ENCODE data around the gene PICALM. TPM values are rescaled to one million over a fixed set of nuclear protein-coding genes. Genes with fewer than 3 reads are reported as not detected.

The PICALM gene
- total RNA-seq, 4 donors from 2014 or later, result 201 to 292 (median 237) TPM

DNA sequence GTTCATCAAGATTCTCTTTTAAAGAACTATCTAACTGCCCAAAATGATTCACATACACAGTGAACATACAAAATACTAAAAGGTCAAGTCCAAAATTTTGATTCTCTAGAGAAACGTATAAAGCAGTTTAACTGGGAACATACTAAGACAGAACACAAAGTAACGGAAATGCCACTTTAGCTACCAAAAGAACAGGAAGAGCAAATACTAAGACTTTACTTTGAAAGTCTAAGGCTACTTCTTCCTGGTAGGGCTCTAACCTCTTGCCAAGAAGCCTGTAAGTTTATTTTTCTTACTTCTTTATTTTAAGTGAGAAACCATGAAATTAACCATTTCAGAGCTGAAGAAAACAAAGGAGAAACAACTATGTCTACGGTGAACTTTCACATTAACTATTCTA lies 6.2 kb downstream of the PICALM start:
- no peak for DNase-seq
- Histone ChIP-seq H3K36me3 (no peaks in the 10 kb centered on the region), H3K27me3 (no peaks in the 10 kb centered on the region), H3K4me1 (peaks cover 0 to 48% (median 11%) of the 10 kb centered on the region in 4 donors), H3K4me3 (no peak overlapping the region), H3K9me3 (no peaks in the 10 kb centered on the region), H3K27ac (peak overlapping the region; percentile 6 to 55 (median 32))
- TF ChIP-seq, protein P1, sequence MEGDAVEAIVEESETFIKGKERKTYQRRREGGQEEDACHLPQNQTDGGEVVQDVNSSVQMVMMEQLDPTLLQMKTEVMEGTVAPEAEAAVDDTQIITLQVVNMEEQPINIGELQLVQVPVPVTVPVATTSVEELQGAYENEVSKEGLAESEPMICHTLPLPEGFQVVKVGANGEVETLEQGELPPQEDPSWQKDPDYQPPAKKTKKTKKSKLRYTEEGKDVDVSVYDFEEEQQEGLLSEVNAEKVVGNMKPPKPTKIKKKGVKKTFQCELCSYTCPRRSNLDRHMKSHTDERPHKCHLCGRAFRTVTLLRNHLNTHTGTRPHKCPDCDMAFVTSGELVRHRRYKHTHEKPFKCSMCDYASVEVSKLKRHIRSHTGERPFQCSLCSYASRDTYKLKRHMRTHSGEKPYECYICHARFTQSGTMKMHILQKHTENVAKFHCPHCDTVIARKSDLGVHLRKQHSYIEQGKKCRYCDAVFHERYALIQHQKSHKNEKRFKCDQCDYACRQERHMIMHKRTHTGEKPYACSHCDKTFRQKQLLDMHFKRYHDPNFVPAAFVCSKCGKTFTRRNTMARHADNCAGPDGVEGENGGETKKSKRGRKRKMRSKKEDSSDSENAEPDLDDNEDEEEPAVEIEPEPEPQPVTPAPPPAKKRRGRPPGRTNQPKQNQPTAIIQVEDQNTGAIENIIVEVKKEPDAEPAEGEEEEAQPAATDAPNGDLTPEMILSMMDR (IDR thresholded peaks at IDR 0.05), result no peak
- no peak for TF ChIP-seq POLR2A (IDR thresholded peaks at IDR 0.05)

DNA sequence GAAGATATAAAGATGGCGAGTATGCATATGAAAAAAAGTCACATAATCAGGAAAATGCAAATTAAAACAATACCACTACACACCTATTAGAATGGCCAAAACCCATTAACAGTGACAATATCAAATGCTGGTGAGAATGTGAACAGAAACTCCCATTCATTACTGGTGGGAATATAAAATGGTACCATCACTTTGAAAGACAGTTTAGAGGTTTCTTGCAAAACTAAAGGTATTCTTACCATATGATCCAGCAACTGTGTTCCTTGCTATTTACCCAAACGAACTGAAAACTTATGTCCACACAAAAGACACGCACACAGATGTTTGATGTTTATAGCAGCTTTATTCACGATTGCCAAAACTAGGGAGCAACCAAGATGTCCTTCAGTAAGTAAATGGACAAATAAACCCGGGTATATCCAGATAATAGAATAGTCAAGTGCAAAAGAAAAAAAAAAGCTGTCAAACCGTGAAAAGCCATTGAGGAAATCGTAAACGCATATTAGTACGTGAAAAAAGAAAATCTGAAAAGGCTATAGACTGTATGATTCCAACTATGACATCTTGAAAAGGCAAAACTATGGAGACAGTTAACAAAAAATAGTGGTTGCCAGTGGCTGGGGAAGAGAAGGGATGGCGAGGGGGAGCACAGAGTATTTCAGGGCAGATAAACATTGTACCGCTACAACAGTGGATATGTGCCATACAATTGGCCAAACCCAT lies 7.2 kb downstream of the PICALM start:
- Histone ChIP-seq H3K27ac (peak overlapping the region in 3 of 4 donors; percentile 18 to 55 (median 45)), H3K4me3 (peak overlapping the region in 1 of 4 donors; percentile 11), H3K9me3 (no peaks in the 10 kb centered on the region), H3K36me3 (no peaks in the 10 kb centered on the region), H3K27me3 (no peaks in the 10 kb centered on the region), H3K4me1 (peaks cover 0 to 48% (median 11%) of the 10 kb centered on the region in 4 donors)
- DNase-seq, result no peak
- no peak for TF ChIP-seq POLR2A (IDR thresholded peaks at IDR 0.05)
- TF ChIP-seq, protein P1 (IDR thresholded peaks at IDR 0.05), result no peak

- Histone ChIP-seq H3K4me1 (peaks cover 0 to 47% (median 10%) of the 10 kb centered on the region in 4 donors), H3K36me3 (no peaks in the 10 kb centered on the region)
Observed at GRCh38 chr11:86060544-86060943, 8.3 kb downstream of the PICALM start.

GRCh38 chr11:86058360-86058759 lies 10.5 kb downstream of the PICALM start:
- Histone ChIP-seq H3K4me3 (no peak overlapping the region), H3K4me1 (peaks cover 0 to 44% (median 14%) of the 10 kb centered on the region in 4 donors), H3K9me3 (no peaks in the 10 kb centered on the region), H3K27ac (no peak overlapping the region), H3K36me3 (no peaks in the 10 kb centered on the region), H3K27me3 (no peaks in the 10 kb centered on the region)
- TF ChIP-seq, protein P1 (IDR thresholded peaks at IDR 0.05), result no peak
- TF ChIP-seq POLR2A (IDR thresholded peaks at IDR 0.05), result no peak
- no peak for DNase-seq

More at GRCh38 chr11:86060544-86060943, 8.3 kb downstream of the PICALM start:
- H3K27me3 ChIP-seq, result no peaks in the 10 kb centered on the region
- DNase-seq, result no peak
- H3K9me3 ChIP-seq, result no peaks in the 10 kb centered on the region
- no peak overlapping the region for H3K4me3 ChIP-seq
- TF ChIP-seq POLR2A (IDR thresholded peaks at IDR 0.05), result no peak
- TF ChIP-seq, protein P1 (IDR thresholded peaks at IDR 0.05), result no peak
- H3K27ac ChIP-seq, result no peak overlapping the region

DNA sequence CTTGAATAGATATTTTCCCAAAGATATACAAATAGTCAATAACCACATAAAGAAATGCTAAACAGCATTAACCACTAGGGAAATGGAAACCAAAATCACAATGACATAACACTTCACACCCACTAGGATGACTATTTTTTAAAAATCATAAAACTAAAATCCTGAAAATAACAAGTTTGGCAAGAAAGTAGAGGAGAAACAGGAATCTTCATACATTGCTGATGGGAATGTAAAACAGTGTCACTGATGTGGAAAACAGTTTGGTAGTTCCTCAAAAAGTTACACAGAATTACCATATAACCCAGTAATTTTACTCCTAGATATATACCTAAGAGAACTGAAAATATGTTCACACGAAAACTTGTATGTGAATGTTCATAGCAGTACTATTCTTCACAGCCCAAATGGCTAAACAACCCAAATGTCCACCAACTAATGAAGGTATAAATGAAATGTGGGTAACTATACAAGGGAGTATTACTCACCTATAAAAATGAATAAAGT lies 12.5 kb downstream of the PICALM start:
- H3K27ac ChIP-seq, result no peak overlapping the region
- no peak overlapping the region for H3K4me3 ChIP-seq
- DNase-seq, result no peak
- no peaks in the 10 kb centered on the region for H3K9me3 ChIP-seq
- H3K27me3 ChIP-seq, result no peaks in the 10 kb centered on the region
- no peaks in the 10 kb centered on the region for H3K36me3 ChIP-seq
- peaks cover 0 to 47% (median 16%) of the 10 kb centered on the region in 4 donors for H3K4me1 ChIP-seq
- no peak for TF ChIP-seq POLR2A (IDR thresholded peaks at IDR 0.05)
- TF ChIP-seq, protein P1 (IDR thresholded peaks at IDR 0.05), result no peak
